ENCODE results near the gene KLF11. TPM values are rescaled to one million over a fixed set of nuclear protein-coding genes. Genes with fewer than 3 reads are reported as not detected.

The KLF11 gene
- total and polyA plus RNA-seq, 10 donors, result 5.4 to 46.1 (median 30.1) TPM

DNA sequence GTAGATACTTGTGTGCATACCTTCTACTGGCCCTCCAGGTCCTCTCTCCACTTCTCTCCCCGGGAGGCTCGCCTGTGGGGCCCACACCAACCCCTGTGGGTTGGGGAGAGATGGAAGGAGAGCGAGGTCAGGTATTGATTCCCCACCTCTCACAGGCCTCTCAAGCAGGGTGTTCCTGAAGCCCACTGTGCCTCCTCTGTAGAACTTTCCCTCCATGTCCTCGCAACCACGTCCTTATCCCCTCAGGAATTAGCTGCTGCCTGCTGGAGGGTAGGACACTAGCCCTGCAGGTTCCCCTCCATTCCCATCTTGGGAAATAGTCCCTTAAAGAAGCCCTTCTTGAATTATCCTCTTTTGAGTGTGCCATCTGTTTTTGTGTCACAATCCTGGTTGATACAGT lies 38.9 kb upstream of the KLF11 start:
- no peaks in the 10 kb centered on the region for H3K36me3 ChIP-seq
- no peaks in the 10 kb centered on the region for H3K9me3 ChIP-seq
- no peak overlapping the region for H3K27ac ChIP-seq
- intact Hi-C loops (cut with DNase I; ENCODE audit: low total_unique reads), result no loop called here
- no peak overlapping the region for H3K4me3 ChIP-seq
- no peak for TF ChIP-seq POLR2AphosphoS5 (IDR thresholded peaks at IDR 0.05)
- TF ChIP-seq, protein P1, sequence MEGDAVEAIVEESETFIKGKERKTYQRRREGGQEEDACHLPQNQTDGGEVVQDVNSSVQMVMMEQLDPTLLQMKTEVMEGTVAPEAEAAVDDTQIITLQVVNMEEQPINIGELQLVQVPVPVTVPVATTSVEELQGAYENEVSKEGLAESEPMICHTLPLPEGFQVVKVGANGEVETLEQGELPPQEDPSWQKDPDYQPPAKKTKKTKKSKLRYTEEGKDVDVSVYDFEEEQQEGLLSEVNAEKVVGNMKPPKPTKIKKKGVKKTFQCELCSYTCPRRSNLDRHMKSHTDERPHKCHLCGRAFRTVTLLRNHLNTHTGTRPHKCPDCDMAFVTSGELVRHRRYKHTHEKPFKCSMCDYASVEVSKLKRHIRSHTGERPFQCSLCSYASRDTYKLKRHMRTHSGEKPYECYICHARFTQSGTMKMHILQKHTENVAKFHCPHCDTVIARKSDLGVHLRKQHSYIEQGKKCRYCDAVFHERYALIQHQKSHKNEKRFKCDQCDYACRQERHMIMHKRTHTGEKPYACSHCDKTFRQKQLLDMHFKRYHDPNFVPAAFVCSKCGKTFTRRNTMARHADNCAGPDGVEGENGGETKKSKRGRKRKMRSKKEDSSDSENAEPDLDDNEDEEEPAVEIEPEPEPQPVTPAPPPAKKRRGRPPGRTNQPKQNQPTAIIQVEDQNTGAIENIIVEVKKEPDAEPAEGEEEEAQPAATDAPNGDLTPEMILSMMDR (IDR thresholded peaks at IDR 0.05 in 8 of 11, conservative IDR thresholded peaks at IDR 0.05 in 3 of 11), result no peak
- no peak for TF ChIP-seq POLR2A (IDR thresholded peaks at IDR 0.05)
- 89 to 97% (median 91%) methylated on average over 5 of the region's 5 CpGs for WGBS, 5 donors
- H3K27me3 ChIP-seq (replicated peaks in 1 of 7), result peaks cover 0 to 13% (median 0%) of the 10 kb centered on the region in 7 donors
- peaks cover 0 to 9% (median 2%) of the 10 kb centered on the region in 6 donors for H3K4me1 ChIP-seq
- DNase-seq, result peak; percentile 30

DNA sequence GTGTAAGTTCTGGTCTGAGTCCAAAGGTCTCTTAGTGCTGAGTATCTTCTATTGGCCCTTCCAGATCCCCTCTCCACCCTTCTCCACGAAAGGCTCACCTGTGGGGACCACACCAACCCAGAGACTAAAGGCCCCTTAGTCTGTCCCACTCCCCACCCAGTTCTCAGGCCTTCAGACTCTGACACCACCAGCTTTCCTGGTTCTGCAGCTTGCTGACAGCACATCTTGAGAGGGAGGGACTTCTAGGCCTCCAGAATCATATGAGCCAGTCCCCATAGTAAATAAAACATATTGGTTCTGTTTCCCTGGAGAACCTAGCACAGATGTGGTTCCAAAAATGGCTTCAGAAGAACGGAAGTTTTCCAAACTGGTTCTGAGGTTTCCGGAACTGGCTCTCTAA lies 38.5 kb upstream of the KLF11 start:
- intact Hi-C loops (cut with DNase I; ENCODE audit: low total_unique reads), result no loop called here
- no peaks in the 10 kb centered on the region for H3K9me3 ChIP-seq
- H3K27ac ChIP-seq, result no peak overlapping the region
- H3K4me3 ChIP-seq, result no peak overlapping the region
- H3K36me3 ChIP-seq, result no peaks in the 10 kb centered on the region
- peaks cover 0 to 18% (median 0%) of the 10 kb centered on the region in 7 donors for H3K27me3 ChIP-seq (replicated peaks in 1 of 7)
- WGBS, 5 donors, result 49 to 92% (median 79%) methylated on average over 3 of the region's 3 CpGs
- H3K4me1 ChIP-seq, result peaks cover 0 to 13% (median 6%) of the 10 kb centered on the region in 6 donors
- DNase-seq, result no peak
- TF ChIP-seq, protein P1 (IDR thresholded peaks at IDR 0.05 in 8 of 11, conservative IDR thresholded peaks at IDR 0.05 in 3 of 11), result no peak
- no peak for TF ChIP-seq POLR2AphosphoS5 (IDR thresholded peaks at IDR 0.05)
- no peak for TF ChIP-seq POLR2A (IDR thresholded peaks at IDR 0.05)

DNA sequence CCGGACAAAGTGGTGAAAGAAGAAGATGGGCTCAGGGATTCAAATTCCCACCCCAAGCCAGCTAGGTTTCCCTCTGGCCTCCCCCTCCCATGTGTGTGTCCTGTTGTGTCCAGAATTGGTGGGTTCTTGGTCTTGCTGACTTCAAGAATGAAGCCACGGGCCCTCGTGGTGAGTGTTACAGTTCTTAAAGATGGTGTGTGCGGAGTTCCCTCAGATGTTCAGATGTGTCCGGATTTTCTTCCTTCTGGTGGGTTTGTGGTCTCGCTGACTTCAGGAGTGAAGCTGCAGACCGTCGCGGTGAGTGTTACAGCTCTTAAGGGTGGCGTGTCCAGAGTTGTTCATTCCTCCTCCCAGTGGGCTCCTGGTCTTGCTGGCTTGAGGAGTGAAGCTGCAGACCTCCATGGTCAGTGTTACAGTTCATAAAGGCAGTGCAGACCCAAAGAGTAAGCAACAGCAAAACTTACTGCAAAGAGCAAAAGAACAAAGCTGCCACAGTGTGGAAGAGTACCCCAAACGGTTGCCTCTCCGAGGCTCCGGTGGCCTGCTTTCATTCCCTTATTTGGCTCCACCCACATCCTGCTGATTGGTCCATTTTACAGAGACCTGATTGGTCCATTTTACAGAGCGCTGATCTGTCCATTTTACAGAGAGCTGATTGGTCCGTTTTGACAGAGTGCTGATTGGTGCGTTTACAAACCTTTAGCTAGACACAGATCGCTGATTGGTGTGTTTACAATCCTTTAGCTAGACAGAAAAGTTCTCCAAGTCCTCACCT lies 37.7 kb upstream of the KLF11 start:
- TF ChIP-seq POLR2AphosphoS5 (IDR thresholded peaks at IDR 0.05) (no peak), POLR2A (IDR thresholded peaks at IDR 0.05) (no peak)
- TF ChIP-seq, protein P1 (IDR thresholded peaks at IDR 0.05 in 8 of 11, conservative IDR thresholded peaks at IDR 0.05 in 3 of 11), result no peak
- Histone ChIP-seq H3K27ac (no peak overlapping the region), H3K4me3 (no peak overlapping the region), H3K36me3 (no peaks in the 10 kb centered on the region), H3K4me1 (peaks cover 0 to 19% (median 11%) of the 10 kb centered on the region in 6 donors), H3K27me3 (replicated peaks in 1 of 7) (peaks cover 0 to 18% (median 0%) of the 10 kb centered on the region in 7 donors), H3K9me3 (no peaks in the 10 kb centered on the region)
- 93 to 97% (median 96%) methylated on average over 16 to 17 of the region's 17 CpGs for WGBS, 5 donors
- DNase-seq, result peak; percentile 25
- intact Hi-C loops (cut with DNase I; ENCODE audit: low total_unique reads), result no loop called here
